ENCODE data around the gene RHCE. TPM values are rescaled to one million over a fixed set of nuclear protein-coding genes. Genes with fewer than 3 reads are reported as not detected.

The RHCE gene
- total RNA-seq, 1 donor from 2014 or later = 0.13 TPM

Other genes starting within 250 kb of the RHCE start
- 23.3 and 23.5 TPM in 2 replicates for gene SYF2, start 188.3 kb downstream of the RHCE start, total RNA-seq
- gene RSRP1, start 173.4 kb downstream of the RHCE start, total RNA-seq = 96.4 and 135 TPM in 2 replicates
- gene RHD, start 148.3 kb downstream of the RHCE start, total RNA-seq = 0.13 and 0.25 TPM in 2 replicates
- 192 and 202 TPM in 2 replicates for gene TMEM50A, start 82.5 kb downstream of the RHCE start, total RNA-seq
- gene MACO1, start 10.1 kb upstream of the RHCE start, total RNA-seq = 16.8 and 19.7 TPM in 2 replicates
- gene LDLRAP1, start 122.8 kb upstream of the RHCE start, total RNA-seq = 16.2 and 16.6 TPM in 2 replicates
- gene MAN1C1, start 196.0 kb upstream of the RHCE start, total RNA-seq = 0.26 and 0.89 TPM in 2 replicates

All from dermis microvascular lymphatic vessel endothelial cell (primary cell).